GDM1 (cell line): ENCODE data around the gene PDIA5.

Experiments used
- DNase-seq: peaks from one replicate; lab custom pipeline; 2025; lab: John Stamatoyannopoulos, UW

PDIA5 gene

DNA sequence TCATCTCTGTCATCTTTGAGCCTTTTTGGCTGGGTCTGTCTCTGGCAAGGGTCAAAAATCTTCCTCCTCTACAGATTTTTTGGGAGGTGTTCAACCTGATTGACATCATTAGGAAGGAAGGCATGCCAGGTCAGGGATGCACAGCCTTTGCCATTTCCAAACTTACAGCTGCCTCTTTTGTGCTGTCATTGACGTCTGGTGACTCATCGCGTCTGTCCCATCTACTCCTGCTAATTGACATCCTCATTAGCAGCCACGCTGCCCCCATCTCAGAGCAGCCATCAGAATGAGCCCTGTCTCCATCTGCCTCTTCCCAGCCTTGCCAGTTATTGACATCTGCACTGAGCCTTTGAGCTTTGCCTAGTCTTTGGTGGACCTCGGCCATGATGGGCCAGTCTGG, 53.0 kb downstream of the PDIA5 start:
- no peak for DNase-seq

DNA sequence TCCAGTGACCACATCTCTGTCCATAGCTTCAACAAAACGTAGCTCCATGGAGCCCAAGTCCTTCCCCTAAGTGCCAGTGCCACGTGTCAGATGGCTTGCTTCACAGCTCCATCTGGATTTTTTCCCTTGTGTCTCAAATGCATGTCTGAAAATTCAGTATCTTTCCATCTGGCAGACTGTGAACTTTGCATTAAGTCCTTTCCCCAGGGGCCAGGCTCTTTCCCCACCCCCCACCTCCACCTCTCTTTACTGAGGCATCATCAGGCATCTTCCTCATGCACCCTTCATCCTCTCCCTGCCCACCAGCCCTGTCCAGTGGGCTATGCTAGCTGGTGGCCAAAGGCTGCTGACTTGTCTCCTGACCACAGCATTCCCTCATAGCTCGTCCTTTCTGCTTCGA, 53.7 kb downstream of the PDIA5 start:
- no peak for DNase-seq

DNA sequence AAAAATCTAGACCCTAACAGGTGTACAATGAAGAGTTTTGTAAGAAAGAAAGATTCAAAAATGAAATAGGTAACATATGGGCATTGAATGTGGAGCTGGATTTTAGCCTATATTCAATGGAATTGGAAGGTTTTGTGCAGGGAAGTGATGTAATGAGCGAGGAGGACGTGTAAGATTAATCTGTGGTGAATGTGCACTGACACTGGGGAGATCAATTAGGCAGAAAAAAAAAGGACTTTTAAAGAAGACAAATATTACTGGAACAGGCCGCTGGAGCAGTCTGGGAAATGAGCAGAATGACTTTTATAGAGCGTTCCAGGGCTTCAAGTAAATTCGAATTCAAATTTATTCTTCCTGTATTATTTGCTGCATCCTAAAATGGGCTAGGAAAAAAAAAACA, 55.2 kb downstream of the PDIA5 start:
- DNase-seq: no peak

DNA sequence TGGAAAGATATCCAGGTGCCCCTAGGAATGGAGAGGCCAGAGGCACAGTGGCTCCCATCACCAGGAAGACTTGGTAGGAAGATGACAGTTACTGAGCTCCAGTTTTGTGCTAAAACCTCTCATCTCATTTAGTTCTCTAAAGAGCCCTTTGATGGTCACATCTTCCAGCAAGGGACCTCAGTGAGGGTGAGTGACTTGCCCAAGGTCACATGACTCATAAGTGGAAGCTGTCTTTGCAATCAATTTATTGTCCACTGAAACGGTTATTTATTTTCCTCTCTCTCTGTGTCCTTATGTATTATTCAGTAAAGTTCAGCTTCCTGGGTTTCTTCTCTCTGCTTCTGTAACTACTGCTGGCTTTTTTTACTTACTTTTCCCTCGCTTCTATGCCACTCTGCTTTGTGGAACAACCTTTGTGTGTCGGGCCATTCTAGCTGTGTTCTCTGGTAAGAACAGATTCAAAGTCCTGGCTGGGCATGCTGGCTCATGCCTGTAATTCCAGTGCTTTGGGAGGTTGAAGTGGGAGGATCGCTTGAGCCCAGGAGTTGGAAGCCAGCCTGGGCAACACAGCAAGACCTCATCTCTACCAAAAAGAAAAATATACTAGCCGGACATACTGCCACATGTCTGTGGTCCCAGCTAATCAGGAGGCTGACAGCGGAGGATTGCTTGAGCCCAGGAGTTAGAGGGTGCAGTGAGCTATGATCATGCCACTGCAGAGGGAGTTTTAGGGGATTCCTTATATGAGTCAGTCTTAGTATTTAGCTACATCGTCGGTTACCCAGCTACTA, 55.9 kb downstream of the PDIA5 start:
- no peak for DNase-seq

DNA sequence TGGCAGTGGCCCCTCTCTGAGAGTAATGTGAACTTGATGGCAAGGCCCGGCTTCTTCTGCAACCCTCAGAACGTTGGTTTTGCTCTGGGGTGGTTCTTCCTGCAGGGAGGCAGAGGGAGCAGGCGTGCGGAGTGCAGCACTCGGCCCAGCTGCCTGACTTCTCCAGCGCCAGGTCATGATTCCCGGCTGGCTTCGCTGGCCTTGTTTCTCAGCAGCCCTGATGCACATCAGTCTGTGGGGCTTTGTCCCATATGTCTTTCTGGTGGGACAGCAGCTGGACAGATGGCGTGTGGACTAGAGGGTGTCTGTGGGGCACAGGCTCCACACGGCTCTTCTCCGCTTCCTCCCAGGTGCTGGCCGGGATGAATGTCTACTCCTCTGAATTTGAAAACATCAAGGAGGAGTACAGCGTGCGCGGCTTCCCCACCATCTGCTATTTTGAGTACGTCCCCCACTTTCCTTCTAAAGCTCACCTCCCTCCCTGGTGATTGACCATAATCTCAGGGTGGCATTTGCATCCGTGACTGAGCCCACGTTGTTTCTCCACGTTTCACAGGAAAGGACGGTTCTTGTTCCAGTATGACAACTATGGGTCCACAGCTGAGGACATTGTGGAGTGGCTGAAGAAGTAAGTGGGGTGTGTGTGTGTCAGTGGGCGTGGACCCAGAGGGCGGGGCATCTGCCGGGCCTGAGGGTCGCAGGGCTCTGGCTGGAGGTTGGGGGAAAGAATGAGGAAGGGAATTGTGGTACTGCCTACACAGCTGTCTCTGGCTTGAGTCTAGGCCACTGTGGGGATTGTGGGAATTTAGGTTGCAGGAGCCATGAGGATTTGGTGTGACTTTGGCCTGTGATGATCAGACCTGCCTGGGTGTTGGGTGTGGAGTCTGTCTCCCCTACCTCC, 57.1 kb downstream of the PDIA5 start:
- DNase-seq: no peak

DNA sequence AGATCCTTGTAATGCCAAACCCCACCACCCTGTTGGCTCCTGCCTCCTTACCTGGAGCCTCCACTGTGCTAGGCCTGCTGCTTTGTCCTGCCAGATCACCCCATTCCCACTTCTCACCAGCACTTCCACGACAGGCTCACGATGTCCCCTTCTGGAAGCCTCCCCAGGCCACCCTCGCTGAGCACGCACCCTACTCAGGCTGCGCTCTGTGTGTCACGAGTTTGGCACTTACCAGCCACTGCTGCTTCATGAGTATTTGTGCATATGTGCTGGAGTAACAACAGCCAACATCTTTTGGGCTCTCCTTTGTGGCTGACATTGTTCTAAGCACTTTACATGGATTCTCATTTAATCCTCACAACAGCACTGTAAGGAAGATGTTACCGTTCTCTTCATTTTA, 58.1 kb downstream of the PDIA5 start:
- DNase-seq: no peak

DNA sequence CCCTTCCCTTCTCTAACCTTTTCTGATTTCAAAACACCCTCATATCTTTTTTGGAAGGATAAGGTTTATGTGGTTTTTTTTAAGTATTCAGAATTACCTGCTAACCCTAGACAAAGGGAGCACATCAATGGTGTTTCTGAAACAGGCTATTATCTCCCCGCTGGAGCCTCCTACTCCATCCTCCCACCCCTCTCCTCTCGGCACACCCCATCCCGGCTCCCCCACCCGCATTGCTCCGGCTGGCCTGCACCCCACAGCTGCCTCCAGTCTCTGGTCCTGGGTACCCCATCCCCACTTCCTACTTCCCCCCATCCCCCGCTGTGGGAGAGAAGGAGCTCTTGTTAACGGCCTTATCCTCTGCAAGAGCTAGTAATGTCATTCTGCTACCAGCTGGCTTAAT, 59.2 kb downstream of the PDIA5 start:
- no peak for DNase-seq

DNA sequence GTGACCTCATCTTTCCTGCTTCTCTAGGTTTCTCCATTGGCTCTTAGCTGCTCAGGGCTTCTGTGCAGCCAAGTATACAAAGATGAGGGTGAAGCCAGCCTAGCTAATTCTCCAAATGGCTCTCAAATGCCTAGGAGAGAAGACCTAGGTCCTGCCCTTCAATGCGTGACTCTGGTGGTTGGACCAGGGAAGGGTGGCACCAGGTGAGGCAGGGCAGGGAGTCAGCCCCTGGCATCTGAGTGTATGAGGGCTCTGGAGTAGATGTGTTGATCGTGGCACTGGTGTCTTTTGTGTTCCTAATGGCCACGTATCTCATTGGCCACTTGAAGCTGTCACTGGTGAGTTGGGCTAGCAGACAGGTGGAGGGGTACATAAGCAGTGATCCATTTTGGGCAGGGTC, 59.8 kb downstream of the PDIA5 start:
- no peak for DNase-seq

DNA sequence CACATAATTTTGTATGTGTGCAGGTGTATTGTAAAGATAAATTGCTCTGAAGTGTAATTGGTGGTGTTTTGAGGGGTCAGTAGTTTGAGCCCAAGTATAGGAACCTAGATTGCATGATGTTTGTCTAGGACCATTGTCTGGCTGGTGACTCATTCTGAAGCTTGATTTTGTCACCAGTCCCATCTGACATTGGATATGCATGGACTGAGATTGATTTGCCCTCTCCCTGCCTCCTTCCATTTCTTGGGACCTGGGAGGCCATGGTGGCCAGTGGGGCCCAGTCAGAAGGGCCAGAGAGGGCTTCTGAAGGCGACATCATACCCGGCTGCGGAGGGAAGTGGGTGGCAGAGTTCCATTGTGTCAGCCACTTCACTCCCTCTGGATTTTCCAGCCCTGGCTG, 62.3 kb downstream of the PDIA5 start:
- no peak for DNase-seq

DNA sequence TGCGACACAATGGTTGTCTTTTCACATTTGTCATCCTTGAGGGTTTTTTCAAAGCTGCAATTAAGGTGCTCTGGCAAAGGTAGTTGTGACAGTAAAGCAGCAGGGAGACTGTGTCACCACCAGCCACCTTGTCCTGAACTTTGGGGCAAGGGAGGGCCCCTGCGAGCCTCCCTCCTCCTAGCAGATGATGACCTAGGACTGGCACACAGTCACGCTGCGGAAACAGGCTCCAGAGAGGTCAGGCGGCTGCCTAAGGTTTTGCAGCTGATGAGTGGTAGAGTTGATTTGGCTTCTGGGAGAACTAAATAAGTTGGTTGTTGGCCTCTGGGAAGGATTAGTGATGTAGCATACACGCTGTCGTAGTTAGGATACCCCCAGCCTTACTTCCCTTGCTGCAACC, 62.7 kb downstream of the PDIA5 start:
- no peak for DNase-seq

DNA sequence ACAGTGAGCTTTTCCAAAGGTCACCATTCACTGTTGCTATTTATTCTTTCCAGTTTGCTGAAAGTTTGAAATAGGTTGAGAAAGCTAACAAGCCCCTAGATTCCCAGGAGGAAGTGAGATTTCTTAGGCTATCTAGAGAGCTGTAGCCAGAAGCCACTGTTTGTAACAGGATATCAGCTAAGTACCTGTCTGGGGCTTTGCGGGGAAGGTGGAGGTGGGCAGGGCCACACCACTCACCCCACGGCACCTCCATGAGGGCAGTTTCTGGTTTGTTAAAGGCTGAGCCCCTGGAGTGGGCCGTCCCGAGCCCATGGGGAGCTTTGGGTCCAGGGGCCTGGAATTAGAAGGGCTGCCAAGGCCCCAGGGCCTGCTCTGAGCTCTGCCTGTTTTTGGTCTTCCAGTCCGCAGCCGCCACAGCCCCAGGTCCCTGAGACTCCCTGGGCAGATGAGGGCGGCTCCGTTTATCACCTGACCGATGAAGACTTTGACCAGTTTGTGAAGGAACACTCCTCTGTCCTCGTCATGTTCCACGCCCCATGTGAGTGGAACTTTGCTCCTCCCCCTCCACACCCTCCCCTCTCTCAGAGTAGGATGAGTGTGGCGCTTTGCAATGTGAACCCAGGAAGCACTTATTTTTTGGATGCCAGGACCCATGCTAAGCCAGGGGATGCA, 63.4 kb downstream of the PDIA5 start:
- no peak for DNase-seq

DNA sequence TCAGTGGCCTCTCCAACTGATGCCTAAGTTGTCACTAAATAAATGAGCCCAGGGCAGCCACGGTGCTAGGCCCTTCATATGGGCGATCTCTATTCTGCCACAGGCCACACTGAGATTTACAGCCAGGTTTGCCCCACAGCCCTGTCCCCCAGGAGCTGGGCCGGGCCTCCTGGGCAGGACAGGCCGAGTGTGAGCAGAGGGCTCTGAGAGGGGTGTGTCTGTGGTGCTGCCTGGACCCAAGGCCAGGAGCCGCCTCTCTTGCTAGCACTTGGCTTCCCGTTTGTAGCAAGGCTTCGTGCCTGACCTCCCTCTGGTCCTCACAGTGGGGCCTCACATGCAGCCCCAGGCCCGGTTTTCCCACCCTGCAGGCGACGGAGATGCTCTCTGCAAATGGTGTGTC, 67.8 kb downstream of the PDIA5 start:
- no peak for DNase-seq

DNA sequence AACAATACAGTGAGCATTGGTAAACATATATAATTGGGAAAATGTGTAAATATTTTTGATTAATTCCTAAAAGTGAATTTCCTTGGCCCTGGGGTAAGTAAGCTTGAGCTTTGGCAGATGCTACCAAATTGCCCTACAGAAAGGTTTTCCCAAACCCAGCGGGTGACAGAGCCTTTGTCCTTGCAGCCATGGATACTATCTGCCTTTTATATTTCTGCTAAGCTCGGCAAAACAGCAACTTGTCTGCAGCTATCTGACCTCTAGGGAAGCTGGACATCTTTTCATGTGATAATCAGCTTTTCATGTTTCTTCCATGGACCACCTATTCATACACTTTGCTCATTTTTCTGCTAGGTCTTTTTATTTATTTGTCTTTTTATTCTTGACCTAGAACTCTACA, 70.2 kb downstream of the PDIA5 start:
- no peak for DNase-seq

DNA sequence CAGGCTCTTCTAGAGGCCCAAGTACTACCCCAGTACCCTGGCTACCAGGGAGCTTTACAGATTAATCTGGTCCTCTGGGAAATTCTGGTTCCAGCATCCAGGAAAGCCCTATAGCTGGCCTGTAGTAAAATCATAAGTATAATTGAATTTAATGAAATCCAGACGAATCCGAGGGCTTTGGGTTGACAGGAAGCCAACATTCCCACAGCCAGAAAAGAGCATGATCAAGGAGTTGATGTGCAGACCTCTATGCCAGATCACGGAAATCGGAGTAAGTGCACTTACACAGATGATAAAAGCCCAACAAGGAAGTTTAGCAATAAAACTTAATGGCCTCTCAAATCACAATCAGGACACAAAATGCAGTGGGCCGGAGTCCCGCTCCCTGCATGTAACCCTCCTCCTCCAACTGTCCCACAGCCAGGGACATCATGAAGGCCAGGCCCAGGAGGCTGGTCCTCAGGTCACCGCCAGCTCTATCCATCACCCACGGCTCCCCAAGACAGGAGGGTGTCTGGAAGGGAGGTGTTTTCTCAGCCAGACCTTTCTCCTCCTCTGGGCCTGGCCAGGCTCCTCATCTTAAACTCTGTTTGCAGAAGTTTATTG, 72.1 kb downstream of the PDIA5 start:
- DNase-seq: no peak

DNA sequence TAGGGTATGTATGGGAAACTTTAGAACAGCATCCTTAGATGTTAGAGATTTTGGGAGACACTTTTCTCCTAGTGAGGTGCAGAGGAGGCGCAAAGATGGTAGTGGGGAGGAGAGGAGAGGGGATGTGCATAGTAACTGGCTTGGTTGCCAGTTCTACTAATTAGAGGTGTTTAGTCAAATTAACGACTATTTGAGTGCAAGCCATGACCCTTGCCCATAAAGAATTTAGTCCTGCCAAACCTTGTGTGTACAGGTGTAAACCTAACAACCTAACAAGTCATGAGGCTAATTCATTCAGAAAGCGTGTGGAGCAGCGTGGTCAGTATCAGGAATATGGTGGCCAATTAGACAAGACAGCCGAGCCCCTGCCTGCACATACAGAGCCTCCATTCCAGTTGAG, 72.7 kb downstream of the PDIA5 start:
- DNase-seq: no peak

DNA sequence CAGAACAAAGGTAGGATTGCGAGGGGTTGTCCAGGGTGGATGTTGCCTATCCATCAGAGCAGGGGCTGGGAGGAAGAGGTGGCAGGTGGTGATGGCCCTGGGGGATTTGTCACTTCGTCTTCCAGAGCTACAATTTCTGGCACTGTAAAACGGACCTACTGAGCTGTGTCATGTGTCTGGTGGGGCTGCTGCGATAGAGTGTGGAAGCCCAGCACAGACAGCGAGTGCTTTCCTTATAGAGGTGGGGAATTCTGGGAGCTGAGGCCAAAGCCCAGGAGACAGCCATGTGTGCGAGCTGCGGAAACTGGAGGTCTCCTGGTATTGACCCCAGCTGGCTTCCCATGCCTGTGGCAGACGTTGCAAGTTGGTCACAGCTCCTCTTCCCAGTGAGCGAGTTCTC, 73.7 kb downstream of the PDIA5 start:
- no peak for DNase-seq

DNA sequence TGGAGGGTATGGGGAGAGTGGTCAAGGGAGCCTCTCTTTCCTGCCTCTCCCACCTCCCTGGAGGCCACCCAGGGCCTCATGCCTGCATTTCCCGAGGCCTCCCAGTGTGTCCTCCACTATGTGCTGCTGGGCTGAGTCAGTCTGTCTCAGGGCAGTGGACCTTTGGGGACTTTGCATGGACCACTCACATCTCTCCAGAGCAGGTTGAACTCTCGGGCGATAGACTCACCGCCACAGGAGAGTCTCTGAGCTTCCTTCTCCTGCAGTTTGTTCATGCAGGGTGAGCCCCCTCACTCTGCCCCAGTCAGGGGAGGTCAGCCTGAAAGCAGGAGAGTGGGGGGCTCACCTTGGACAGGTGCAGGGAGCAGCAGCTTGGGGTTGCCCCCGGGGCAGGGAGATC, 74.5 kb downstream of the PDIA5 start:
- DNase-seq: no peak

DNA sequence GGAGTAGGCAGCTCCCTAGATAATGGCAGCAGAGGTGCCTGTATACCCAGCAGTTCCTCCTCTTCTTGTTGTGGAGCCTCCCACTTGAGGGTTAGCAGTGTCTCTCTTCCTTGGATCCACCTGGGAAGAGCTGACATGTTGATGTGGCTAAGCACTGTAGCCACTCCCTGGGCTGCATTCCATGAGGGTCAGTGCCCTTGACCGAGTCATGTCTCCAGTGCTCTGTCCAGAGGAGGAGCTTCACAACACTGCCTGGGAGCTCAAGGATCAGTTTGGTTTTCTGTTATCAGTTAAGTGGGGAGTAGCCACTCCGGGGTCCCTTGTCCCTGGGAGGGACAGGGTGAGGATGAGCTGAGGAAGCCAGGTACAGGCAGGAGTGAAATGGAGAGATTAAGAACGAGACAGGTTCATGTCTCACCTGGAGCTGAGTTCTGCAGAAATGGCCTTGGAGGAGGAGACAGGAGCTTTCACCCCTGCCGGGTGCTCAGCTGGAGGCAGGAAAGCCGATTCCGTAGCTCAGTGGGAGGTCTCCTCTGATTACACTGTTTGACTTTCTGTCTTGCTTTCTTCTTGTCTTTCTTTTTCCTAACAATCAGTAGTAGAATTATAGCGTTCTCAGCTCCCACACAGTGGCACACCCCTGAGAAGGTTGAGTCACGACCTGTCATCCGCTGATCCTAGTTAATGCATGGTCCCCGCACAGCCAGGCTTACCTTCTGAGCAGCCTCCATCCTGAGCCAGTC, 77.0 kb downstream of the PDIA5 start:
- no peak for DNase-seq

DNA sequence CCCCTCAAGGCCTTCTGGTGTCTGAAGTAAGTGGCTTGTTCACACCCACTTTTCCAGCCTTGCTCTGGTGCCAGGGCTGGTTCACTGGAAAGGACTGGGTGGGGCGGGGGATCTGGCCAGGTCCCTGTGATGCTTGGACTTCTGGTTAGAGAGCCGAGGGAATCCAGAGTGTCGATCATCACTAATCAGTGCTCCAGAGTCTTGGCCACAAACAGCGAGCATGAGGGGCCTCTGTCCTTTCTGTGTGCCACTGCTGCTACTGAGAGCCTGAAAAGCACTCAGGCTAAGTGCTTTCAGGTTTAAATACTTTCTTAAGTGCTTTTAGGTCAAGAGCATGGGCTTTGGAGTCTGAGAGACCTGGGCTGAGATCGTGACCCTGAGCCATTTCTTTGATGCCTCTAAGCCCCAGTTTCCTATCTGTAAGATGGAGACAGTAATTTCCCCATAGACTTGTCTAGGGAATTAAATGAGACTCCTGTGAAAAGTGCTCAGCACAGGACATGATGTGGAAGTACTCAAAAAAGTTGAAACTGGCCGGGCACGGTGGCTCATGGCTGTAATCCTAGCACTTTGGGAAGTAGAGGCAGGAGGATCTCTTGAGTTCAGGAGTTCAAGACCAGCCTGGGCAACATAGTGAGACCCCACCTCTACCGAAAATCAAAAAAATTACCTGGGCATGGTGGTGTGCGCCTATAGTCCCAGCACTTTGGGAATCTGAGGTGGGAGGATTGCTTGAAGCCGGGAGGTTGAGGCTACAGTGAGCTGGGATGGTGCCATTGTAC, 81.1 kb downstream of the PDIA5 start:
- DNase-seq: no peak

DNA sequence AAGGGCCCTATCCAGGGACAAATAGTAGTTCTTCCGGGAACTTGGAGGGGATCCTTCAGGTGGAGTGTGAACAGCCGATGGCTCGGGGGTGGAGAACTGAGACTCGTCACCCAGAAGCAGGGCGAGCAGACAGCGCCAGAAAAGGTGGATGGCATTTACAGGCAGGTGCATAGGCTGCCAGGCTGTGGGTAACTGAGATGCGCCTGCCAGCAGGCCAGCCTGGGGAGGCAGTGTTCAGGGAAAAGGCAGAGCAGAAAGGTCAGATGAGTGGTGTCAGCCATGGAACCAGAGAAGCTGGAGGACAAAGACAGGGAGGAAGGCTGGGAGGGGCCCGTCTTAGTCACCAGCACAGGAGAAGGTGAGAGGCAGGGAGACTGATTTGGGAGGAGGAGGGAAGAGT, 81.9 kb downstream of the PDIA5 start:
- no peak for DNase-seq

DNA sequence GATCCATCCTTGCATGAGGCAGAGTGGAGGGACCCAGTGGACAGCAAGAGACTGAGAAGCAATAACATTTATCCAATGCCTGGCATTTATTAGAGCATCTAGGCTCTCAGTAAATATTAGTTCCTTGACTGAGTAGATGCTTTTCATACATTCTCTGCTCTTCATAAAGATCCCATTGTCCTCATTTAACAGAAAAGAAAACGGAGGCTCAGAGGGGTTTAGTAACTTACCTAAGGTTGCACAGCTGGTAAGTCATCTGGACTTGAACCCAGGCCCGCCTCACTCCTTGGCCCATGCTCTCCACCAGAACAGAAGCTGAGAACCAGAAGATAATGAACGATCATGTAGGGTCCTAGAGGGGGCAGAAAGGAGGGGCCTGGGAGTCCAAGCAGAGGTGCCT, 82.7 kb downstream of the PDIA5 start:
- DNase-seq: no peak
